Measurements from ENCODE around the gene SAMD10.

DNA sequence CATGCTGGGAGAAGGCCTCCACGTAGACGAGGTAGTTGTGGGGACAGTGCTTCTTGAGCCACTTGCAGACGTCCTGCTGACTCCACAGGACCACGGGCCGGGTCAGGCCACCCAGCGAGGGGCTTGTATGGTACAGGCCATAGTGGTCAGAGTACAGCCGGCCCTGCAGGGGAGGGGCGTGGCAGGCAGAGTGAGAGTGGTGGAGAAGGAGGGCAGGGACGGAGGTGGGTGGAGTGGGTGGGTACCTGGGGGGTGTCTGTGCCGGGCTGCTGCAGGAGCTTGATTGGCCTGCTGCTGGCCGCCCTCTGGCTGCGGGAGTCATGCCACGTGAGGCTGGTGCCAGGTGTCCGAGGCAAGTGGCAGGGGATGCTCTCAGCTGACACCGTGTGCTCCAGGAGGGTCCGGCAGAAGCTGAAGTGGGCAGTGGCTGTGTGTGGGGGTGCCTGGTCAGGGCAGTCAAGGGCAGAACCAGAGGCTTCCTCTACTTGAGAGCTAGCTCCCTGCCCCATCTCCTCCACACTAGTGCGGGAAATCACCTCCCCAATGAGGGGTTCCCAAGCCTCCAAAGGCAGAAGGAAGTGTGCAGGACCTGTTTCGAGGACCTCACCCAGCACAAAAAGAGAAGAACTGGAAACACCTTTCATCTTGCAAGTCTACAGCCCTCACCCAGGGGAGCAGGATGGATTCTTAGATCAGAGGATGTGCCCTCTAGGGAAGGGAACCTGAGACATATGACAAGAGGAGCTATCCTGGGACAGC is 2.3 kb downstream of the SAMD10 start:
- TF ChIP-seq GABPA (IDR thresholded peaks at IDR 0.05; ENCODE audit: low read depth): no peak
- TF ChIP-seq MXI1 (IDR thresholded peaks at IDR 0.05; ENCODE audit: low read depth, low read length): no peak
- TF ChIP-seq CBX3 (IDR thresholded peaks at IDR 0.05; ENCODE audit: borderline replicate concordance, low read depth): no peak
- TF ChIP-seq YY1 (IDR thresholded peaks at IDR 0.05; ENCODE audit: low read depth, low read length): no peak
- no peak for TF ChIP-seq CEBPB (IDR thresholded peaks at IDR 0.05; ENCODE audit: borderline replicate concordance in 1 of 2, low read depth in 2 of 2, low read length in 2 of 2)
- TF ChIP-seq NFIC (IDR thresholded peaks at IDR 0.05; ENCODE audit: low read depth, low read length): no peak
- no peak for TF ChIP-seq RELA (IDR thresholded peaks at IDR 0.05; ENCODE audit: borderline replicate concordance, partially characterized antibody)
- no peak for TF ChIP-seq CREM (IDR thresholded peaks at IDR 0.05; ENCODE audit: low read depth)
- TF ChIP-seq, protein P1, sequence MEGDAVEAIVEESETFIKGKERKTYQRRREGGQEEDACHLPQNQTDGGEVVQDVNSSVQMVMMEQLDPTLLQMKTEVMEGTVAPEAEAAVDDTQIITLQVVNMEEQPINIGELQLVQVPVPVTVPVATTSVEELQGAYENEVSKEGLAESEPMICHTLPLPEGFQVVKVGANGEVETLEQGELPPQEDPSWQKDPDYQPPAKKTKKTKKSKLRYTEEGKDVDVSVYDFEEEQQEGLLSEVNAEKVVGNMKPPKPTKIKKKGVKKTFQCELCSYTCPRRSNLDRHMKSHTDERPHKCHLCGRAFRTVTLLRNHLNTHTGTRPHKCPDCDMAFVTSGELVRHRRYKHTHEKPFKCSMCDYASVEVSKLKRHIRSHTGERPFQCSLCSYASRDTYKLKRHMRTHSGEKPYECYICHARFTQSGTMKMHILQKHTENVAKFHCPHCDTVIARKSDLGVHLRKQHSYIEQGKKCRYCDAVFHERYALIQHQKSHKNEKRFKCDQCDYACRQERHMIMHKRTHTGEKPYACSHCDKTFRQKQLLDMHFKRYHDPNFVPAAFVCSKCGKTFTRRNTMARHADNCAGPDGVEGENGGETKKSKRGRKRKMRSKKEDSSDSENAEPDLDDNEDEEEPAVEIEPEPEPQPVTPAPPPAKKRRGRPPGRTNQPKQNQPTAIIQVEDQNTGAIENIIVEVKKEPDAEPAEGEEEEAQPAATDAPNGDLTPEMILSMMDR (IDR thresholded peaks at IDR 0.05 in 2 of 3, conservative IDR thresholded peaks at IDR 0.05 in 1 of 3; ENCODE audit: control insufficient read depth in 2 of 3, extremely low read depth in 1 of 3, insufficient read depth in 1 of 3, low read depth in 3 of 3, low read length in 3 of 3): no peak
- no peak for TF ChIP-seq FOXM1 (IDR thresholded peaks at IDR 0.05; ENCODE audit: low read depth, low read length)
- TF ChIP-seq POLR2A (IDR thresholded peaks at IDR 0.05; ENCODE audit: low read depth, low read length): peak; percentile 53; the same call in 1 of the 2 replicates
- TF ChIP-seq SMC3 (IDR thresholded peaks at IDR 0.05; ENCODE audit: borderline replicate concordance, low read length): no peak
- TF ChIP-seq ZZZ3 (IDR thresholded peaks at IDR 0.05; ENCODE audit: control insufficient read depth, insufficient read length, low read depth): no peak

Data from GM12878 (cell line).